ENCODE results near the gene FTSJ3.
"Not testable (repeated sequence)": the region's sequence is repeated elsewhere in the genome, so short reads cannot be mapped to it uniquely, and the experiment has no call there.

The FTSJ3 gene

GRCh38 chr17:63843387-63843888, 16.0 kb upstream of the FTSJ3 start:
- not testable (repeated sequence) for DNase-seq (ENCODE audit: low read depth)

GRCh38 chr17:63842540-63843386, 15.3 kb upstream of the FTSJ3 start, which contains the start of gene SMARCD2:
SMARCD2 (minus strand) TSS chr17:63842685; CDS start chr17:63842674, 11 bp downstream.
- peak; percentile 98 for DNase-seq (ENCODE audit: low read depth)

GRCh38 chr17:63842173-63842539, 14.7 kb upstream of the FTSJ3 start:
- DNase-seq (ENCODE audit: low read depth) = no peak

- DNase-seq (ENCODE audit: low read depth) = no peak
These were observed 14.1 kb upstream of the FTSJ3 start for GRCh38 chr17:63841350-63842172.

GRCh38 chr17:63840591-63841349, 13.3 kb upstream of the FTSJ3 start:
- no peak for DNase-seq (ENCODE audit: low read depth)

GRCh38 chr17:63838631-63839171, 11.2 kb upstream of the FTSJ3 start:
- DNase-seq (ENCODE audit: low read depth) = no peak

GRCh38 chr17:63837962-63838600, 10.6 kb upstream of the FTSJ3 start:
- no peak for DNase-seq (ENCODE audit: low read depth)

GRCh38 chr17:63837480-63837879, 10.0 kb upstream of the FTSJ3 start:
- no peak for DNase-seq (ENCODE audit: low read depth)

GRCh38 chr17:63836811-63837210, 9.3 kb upstream of the FTSJ3 start:
- DNase-seq (ENCODE audit: low read depth) = no peak

- no peak for DNase-seq (ENCODE audit: low read depth)
These were observed 7.8 kb upstream of the FTSJ3 start for GRCh38 chr17:63835167-63835720.

- no peak for DNase-seq (ENCODE audit: low read depth)
These were observed 7.1 kb upstream of the FTSJ3 start for GRCh38 chr17:63834431-63835166.

- DNase-seq (ENCODE audit: low read depth) = no peak
These were observed 6.4 kb upstream of the FTSJ3 start for GRCh38 chr17:63833741-63834373.

GRCh38 chr17:63833026-63833740, 5.7 kb upstream of the FTSJ3 start:
- DNase-seq (ENCODE audit: low read depth) = no peak

- no peak for DNase-seq (ENCODE audit: low read depth)
These were observed 5.0 kb upstream of the FTSJ3 start for GRCh38 chr17:63832455-63832854.

- DNase-seq (ENCODE audit: low read depth) = no peak
These were observed 4.6 kb upstream of the FTSJ3 start for GRCh38 chr17:63832014-63832413.

GRCh38 chr17:63831505-63831904, 4.0 kb upstream of the FTSJ3 start:
- no peak for DNase-seq (ENCODE audit: low read depth)

- DNase-seq (ENCODE audit: low read depth) = no peak
These were observed 3.5 kb upstream of the FTSJ3 start for GRCh38 chr17:63830904-63831491.

GRCh38 chr17:63830278-63830677, 2.8 kb upstream of the FTSJ3 start:
- DNase-seq (ENCODE audit: low read depth) = no peak

GRCh38 chr17:63828936-63829335, 1.5 kb upstream of the FTSJ3 start:
- DNase-seq (ENCODE audit: low read depth) = no peak
